Adrenal gland (tissue), 5 donors: ENCODE data around the gene BAHCC1.

ENCODE experiments used
- POLR2A ChIP-seq, 2 donors: fragments of 450-650 bp; IDR thresholded peaks; one replicate each; pipeline ENCODE4 v1.6.1; 2017; ENCODE audit warnings: antibody characterized with exemption in 2 of 2, mild to moderate bottlenecking in 2 of 2, moderate library complexity in 1 of 2
- TF ChIP-seq, protein P1 (sequence below), 6 experiments: fragments of 450-650 bp in 4 of 6; fragments of 200-600 bp in 2 of 6; sonication (generic) in 1 of 6; IDR thresholded peaks; 1 replicate in 5 of 6; 2 replicates in 1 of 6; pipeline versions ENCODE4 v1.5.1 to v1.8.0; 2016 to 2021; ENCODE audit warnings: antibody characterized with exemption in 6 of 6, mild to moderate bottlenecking in 2 of 6, moderate library complexity in 1 of 6
- donor health status: DM: no; HTN: no; CAD: no.

- TF ChIP-seq, protein P1, sequence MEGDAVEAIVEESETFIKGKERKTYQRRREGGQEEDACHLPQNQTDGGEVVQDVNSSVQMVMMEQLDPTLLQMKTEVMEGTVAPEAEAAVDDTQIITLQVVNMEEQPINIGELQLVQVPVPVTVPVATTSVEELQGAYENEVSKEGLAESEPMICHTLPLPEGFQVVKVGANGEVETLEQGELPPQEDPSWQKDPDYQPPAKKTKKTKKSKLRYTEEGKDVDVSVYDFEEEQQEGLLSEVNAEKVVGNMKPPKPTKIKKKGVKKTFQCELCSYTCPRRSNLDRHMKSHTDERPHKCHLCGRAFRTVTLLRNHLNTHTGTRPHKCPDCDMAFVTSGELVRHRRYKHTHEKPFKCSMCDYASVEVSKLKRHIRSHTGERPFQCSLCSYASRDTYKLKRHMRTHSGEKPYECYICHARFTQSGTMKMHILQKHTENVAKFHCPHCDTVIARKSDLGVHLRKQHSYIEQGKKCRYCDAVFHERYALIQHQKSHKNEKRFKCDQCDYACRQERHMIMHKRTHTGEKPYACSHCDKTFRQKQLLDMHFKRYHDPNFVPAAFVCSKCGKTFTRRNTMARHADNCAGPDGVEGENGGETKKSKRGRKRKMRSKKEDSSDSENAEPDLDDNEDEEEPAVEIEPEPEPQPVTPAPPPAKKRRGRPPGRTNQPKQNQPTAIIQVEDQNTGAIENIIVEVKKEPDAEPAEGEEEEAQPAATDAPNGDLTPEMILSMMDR (IDR thresholded peaks at IDR 0.05) = no peak
- no peak for TF ChIP-seq POLR2A (IDR thresholded peaks at IDR 0.05)
Measured at GRCh38 chr17:81427173-81428120, 32.2 kb downstream of the BAHCC1 start.
